HEK293 (cell line): ENCODE data around the gene PWWP2B.

Source experiments
- ATF2 ChIP-seq: fragments of 450-650 bp; formaldehyde crosslinking; IDR thresholded peaks from 2 replicates; pipeline ENCODE4 v1.5.1; 2016; ENCODE audit warnings: missing biosample characterization, missing genetic modification characterization, low read depth
- CTCF ChIP-seq: fragments of 450-650 bp; formaldehyde crosslinking; IDR thresholded peaks from 2 replicates; pipeline ENCODE4 v1.5.1; 2016; ENCODE audit warnings: missing biosample characterization, missing genetic modification characterization
- GLI2 ChIP-seq: fragments of 450-650 bp; formaldehyde crosslinking; IDR thresholded peaks from 2 replicates; pipeline ENCODE4; 2017; ENCODE audit warnings: missing biosample characterization, missing genetic modification characterization, low read depth, borderline replicate concordance
- OVOL3 ChIP-seq: fragments of 450-650 bp; formaldehyde crosslinking; IDR thresholded peaks from 2 replicates; pipeline ENCODE4 v1.5.1; 2016; ENCODE audit warnings: missing biosample characterization, missing genetic modification characterization
- TCF7L2 ChIP-seq: IDR thresholded peaks from 2 replicates; pipeline ENCODE4 v1.6.1; 2011; ENCODE audit warnings: low read depth, mild to moderate bottlenecking, inconsistent platforms, low read length, moderate library complexity, borderline replicate concordance
- ZBTB8A ChIP-seq: fragments of 450-650 bp; formaldehyde crosslinking; IDR thresholded peaks from 2 replicates; pipeline ENCODE4 v1.5.1; 2016; ENCODE audit warnings: missing biosample characterization, missing genetic modification characterization
- ZFP3 ChIP-seq: fragments of 450-650 bp; formaldehyde crosslinking; IDR thresholded peaks from 2 replicates; pipeline ENCODE4 v1.5.1; 2016; ENCODE audit warnings: low read depth, missing biosample characterization, missing genetic modification characterization
- ZFP69B ChIP-seq: fragments of 450-650 bp; formaldehyde crosslinking; IDR thresholded peaks from 2 replicates; pipeline ENCODE4 v1.5.1; 2016; ENCODE audit warnings: missing biosample characterization, missing genetic modification characterization
- ZNF433 ChIP-seq: fragments of 450-650 bp; formaldehyde crosslinking; IDR thresholded peaks from 2 replicates; pipeline ENCODE4 v1.5.1; 2016; ENCODE audit warnings: missing biosample characterization, missing genetic modification characterization, low read depth
- ZNF707 ChIP-seq: fragments of 450-650 bp; formaldehyde crosslinking; IDR thresholded peaks from 2 replicates; pipeline ENCODE4 v1.5.1; 2016; ENCODE audit warnings: missing biosample characterization, missing genetic modification characterization
- TF ChIP-seq, protein P1 (sequence below): fragments of 450-650 bp; formaldehyde crosslinking; IDR thresholded peaks from 2 replicates; pipeline ENCODE4 v1.5.1; 2016; ENCODE audit warnings: missing biosample characterization, missing genetic modification characterization

GRCh38 chr10:132465193-132465888 is 68.3 kb downstream of the PWWP2B start:
- TF ChIP-seq CTCF (tag by site-specific recombination) (no peak), TCF7L2 (no peak), ZFP69B (tag by site-specific recombination) (no peak), OVOL3 (tag by site-specific recombination) (no peak), ZNF707 (tag by site-specific recombination) (no peak), ZFP3 (tag by site-specific recombination) (no peak), ATF2 (no peak), ZNF433 (tag by site-specific recombination) (no peak), ZBTB8A (tag by site-specific recombination) (no peak), GLI2 (tag by site-specific recombination) (no peak)
- TF ChIP-seq, protein P1, sequence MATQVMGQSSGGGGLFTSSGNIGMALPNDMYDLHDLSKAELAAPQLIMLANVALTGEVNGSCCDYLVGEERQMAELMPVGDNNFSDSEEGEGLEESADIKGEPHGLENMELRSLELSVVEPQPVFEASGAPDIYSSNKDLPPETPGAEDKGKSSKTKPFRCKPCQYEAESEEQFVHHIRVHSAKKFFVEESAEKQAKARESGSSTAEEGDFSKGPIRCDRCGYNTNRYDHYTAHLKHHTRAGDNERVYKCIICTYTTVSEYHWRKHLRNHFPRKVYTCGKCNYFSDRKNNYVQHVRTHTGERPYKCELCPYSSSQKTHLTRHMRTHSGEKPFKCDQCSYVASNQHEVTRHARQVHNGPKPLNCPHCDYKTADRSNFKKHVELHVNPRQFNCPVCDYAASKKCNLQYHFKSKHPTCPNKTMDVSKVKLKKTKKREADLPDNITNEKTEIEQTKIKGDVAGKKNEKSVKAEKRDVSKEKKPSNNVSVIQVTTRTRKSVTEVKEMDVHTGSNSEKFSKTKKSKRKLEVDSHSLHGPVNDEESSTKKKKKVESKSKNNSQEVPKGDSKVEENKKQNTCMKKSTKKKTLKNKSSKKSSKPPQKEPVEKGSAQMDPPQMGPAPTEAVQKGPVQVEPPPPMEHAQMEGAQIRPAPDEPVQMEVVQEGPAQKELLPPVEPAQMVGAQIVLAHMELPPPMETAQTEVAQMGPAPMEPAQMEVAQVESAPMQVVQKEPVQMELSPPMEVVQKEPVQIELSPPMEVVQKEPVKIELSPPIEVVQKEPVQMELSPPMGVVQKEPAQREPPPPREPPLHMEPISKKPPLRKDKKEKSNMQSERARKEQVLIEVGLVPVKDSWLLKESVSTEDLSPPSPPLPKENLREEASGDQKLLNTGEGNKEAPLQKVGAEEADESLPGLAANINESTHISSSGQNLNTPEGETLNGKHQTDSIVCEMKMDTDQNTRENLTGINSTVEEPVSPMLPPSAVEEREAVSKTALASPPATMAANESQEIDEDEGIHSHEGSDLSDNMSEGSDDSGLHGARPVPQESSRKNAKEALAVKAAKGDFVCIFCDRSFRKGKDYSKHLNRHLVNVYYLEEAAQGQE (tag by site-specific recombination): no peak
